HG03175 (cell line): ENCODE measurements around the gene BACH2.
"Not testable (repeated sequence)": the region's sequence is repeated elsewhere in the genome, so short reads cannot be mapped to it uniquely, and the experiment has no call there.

Source experiments
- ATAC-seq: cut with Tn5 transposase; IDR thresholded peaks from one replicate; pipeline ENCODE4 v1.9.1; 2021; ENCODE audit warnings: mild to moderate bottlenecking, moderate library complexity; ENCODE audit not compliant: unreplicated experiment

BACH2 gene

DNA sequence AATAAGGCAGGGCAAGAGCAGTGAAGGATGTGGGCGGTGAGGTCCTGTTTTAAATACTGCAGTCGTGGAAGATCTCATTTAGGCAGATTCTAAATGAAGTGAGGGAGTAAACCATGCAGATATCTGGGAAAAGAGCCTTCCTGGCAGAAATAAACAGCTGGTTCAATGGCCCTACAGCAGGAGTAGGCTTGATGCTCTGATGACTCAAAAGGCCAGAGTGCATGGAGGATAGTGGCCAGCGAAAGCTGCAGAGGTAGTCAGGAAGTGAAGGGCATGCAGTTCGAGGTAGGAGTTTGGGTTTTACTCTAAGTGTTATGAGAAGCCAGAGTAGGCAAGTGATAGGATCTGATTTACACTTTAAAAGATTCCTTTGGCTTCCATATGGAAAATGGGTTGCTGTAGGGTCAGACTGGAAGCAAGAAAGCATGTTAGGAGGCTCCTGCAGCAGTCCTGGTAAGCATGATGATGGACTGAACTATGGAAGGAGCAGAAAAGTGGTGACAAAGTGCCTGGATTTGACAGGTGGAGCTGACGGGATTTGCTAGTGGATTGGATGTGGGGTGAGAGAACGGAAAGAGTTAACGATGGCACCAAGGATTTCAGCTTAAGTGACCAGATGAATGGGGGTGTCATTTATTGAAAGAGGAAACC, 252.3 kb downstream of the BACH2 start:
- no peak for ATAC-seq

DNA sequence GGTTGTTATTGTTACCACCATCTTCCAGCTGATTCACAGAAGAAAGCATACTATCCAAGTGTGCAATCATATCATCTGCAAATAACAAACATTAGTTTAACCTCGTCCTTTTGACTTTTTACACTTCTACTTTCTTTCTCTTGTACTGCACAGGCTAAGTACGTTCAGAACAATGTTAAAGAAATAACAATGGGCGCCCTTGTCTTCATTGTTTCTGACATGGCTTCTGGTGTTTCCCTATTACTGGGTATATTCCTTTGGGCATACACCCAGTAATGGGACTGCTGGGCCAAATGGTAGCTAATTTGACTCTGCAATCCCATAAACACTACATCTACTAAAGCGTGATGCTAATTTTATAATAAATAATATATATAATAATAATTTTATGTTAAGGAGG, 255.7 kb downstream of the BACH2 start:
- no peak for ATAC-seq

DNA sequence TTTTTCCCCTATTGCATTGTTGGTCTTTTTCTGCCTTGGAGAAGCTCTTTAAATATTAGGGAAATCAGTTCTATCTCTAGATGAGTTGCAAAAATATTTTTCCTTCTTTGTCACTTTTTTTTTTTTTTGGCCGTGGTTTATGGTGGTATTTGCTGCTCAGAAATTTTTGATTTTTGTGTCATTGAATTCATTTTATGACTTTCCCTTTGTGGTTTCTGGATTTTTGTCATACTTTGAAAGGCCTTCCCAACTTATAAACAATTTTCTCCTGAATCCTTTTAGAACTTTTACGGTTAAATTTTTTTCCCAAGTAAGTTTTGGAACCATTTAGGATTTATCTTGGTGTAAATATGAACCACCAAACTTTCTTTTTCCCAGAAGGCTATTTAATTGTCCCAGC, 256.7 kb downstream of the BACH2 start:
- ATAC-seq, result no peak

DNA sequence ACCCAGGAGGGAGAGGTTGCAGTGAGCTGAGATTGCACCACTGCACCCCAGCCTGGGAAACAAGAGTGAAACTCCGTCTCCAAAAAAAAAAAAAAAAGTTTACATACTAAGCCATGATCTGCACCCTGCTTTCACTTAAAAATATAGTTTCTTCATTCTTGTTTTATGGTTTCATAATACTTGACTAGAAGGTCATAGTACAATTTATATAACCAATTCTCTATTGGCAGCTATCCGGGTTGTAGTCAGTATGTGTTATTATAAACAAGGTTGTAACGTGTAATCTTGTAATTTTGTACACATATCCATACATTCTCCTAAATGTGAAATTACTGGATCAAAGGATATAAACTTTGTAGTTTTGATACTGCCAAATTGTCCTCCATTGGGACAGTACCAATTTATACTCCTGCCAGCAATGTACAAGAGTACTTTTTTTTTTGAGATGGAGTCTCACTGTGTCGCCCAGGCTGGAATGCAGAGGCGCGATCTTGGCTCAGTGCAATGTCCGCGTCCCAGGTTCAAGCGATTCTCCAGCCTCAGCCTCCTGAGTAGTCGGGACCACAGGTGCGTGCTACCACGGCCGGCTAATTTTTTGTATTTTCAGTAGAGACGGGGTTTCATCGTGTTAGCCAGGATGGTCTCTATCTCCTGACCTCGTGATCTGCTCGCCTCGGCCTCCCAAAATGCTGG, 257.5 kb downstream of the BACH2 start:
- no peak for ATAC-seq

DNA sequence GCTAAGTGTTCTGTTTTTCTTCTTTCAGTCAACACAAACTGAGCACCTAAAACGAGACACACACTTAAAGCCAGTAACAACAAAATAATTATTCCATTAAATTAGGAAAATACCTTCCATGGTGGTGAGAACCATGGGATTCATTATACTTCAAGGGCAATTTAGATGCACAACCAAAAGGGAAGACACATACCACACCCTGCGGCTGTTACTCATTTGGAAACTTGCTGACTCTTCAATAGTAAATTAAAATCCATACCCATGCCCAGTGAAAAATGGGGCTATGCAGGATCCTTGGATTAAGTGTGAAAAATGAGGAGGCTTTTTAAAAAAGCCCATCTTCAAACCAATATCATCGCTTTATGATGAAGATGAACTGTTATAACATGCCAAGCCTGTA, 259.7 kb downstream of the BACH2 start:
- ATAC-seq, result no peak

DNA sequence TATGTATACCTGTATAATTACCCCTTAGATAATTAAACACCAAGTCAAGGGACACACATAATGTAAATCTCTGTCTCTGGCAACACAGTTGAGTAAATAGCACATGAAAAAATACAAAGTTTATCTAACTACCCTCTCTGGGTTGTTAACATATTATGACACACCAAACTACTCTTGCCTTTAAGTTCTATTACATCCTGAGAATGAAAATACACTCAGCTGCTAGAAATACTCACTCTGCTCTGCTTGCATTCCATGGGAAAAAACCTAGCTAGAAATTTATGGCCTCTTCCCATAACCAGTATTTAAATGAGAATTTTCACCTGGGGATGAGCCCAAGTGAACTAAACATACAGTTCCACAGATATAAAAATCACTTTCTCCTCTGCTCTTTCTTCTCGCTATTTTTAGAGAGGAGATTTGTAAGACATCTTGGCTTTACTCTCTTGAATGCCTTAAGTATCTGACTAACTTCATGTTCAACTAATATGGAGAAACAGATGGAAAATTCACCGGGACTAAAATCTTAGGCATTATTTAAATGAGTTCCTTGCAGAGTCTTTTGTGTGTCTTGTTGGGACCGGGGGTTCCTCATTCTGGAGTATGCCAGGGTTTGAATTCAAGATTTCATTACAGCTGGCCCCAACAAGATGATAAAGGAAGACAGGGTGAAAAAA, 261.5 kb downstream of the BACH2 start:
- no peak for ATAC-seq

DNA sequence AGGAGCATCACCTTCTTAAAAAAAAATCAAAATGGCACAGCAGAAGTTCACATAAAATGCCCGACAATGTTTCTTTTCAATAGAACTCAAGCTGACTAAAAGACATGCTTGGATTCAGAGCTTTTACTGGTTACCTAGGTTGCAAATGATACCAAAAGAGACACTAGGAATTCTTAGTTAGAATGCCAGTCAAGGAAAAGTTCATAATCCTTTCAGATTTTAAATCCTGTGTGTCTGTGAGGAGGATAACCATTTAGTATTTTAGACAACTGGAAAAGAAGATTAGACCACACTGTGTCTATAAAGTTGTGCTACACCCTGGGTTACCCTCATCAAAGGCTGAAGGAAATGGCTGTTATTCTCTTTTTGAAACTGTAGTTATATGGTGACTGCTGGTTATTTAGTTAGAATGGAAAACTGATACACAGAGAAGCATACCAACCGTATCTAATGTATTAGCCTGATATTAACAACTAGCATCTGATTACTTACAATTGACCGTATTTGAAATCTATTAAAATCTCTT, 262.8 kb downstream of the BACH2 start:
- no peak for ATAC-seq

DNA sequence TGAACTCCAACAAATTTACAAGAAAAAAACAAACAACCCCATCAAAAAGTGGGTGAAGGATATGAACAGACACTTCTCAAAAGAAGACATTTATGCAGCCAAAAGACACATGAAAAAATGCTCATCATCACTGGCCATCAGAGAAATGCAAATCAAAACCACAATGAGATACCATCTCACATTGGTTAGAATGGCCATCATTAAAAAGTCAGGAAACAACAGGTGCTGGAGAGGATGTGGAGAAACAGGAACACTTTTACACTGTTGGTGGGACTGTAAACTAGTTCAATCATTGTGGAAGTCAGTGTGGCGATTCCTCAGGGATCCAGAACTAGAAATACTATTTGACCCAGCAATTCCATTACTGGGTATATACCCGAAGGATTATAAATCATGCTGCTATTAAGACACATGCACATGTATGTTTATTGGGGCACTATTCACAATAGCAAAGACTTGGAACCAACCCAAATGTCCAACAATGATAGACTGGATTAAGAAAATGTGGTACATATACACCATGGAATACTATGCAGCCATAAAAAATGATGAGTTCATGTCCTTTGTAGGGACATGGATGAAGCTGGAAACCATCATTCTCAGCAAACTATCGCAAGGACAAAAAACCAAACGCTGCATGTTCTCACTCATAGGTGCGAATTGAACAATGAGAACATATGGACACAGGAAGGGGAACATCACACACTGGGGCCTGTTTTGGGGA, 264.0 kb downstream of the BACH2 start:
- ATAC-seq, result not testable (repeated sequence)

DNA sequence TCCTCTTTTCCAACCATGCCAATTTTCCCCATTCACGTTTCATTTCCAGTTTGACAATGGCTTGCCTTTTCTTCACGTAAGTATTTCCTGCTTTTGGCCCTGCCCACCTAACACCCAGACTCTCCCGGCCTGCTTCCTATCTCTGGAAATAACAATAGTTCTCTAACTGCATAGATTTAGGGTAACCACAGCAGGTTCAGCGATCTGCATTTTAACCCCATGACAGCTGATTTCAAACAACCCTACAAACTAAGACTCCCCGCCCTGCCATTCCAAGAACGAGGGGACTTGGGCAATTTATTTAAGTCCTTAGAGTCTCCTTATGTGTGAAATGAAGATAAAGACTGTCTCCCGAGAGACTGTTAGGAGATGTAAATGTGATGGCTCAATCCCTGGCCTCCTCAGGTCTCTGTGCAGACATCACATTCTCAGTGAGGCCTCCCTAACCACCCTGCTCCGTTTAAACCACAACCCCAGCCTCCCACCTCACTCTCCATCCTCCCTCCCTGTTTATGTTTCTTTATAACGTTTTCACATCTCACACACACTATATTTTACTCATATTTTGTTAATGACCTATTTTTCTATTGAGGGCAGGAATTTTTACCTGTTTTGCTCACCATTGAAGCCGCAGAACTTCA, 267.5 kb downstream of the BACH2 start:
- no peak for ATAC-seq

DNA sequence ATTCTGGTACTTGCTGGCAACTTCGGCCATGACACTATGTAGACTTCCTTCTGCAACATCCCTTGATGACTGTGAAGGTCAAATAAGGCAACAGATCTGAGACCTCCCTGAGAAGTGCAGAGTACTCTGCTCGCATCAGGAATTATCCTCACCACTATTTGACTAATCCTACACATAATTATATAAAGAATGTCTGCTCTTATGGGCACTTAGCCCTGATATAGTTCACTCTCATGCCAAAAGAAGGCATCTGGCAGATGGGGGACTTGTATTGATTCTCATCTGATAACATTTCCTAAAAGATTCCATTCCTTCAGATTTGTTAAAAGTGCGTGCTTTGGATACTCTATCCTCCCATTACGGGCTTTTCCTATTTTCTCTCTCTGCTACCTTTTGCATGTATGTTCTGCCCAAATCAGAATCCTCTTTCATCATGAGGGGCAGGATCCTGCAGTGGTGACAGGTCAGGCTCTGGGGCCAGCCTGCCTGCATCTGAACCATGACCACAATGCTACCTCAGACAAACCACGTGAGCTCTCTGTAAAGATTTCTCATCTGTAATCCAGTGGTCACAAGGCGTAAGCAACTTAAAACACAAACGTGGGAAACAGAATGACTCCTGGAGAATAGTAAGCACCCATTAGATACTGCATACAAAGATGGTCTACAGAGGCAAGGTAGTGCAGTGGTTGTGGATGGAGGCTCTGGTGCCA, 268.4 kb downstream of the BACH2 start:
- no peak for ATAC-seq

DNA sequence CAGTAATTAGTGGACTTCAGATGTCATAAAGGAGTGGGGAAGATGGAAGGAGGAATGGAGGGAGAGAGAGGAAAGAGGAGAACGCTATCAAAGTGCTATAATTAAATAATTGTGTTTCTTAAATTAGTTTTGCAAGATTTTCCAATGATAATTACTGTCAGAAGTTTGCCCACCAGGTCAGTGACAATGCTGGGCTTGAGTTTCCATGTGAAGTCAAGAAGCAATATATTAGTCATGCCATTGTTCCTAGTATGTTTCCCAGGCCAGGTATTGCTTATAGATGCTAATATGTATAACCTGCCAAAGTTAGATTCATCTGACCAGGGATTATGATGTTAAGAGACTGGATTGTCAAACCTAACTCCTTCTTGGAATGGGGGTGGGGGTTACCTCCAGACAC, 270.4 kb downstream of the BACH2 start:
- no peak for ATAC-seq

DNA sequence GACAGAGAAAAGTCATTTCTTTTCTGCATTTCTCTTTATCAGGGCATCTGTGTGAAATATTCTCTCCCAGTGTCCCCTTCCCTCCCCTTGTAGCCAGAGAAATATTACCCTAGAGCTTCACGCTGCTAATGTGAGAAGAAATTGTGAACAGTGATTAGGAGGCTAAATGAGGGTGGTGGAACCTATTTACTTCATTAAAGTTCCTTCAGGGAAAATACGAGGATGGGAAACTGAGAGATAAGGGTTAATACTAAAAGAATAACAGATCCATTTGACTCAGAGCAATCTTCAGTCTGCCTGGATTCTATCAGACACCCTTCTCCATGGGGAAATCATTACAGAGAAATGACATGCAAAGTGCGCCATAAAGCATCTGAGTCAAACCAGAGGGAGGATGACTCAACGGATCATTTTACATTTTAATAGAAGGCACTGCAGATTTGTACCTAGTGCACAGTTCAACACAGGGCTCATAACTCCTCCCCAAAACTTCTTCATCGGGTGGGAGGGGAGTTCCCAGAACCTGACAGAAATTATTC, 271.1 kb downstream of the BACH2 start:
- ATAC-seq, result no peak

DNA sequence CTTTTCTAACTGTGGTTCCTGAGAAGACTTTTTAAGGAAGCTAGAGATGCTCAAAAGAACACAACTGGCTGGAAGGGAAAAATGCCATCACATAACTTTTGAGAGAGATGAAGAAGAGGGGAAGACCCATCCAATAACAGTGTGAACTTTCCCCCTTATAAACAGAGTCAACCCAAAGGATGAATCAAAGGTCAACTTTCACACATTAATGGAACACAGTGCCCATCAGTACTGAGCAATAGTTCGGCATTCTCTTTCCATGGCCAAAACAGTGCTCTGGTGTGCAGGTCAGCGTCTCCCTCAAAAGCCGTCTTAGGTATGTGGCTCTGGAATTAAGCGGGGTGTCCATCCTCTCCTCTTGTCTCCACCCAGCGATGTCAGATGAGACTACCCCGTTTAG, 272.0 kb downstream of the BACH2 start:
- no peak for ATAC-seq

DNA sequence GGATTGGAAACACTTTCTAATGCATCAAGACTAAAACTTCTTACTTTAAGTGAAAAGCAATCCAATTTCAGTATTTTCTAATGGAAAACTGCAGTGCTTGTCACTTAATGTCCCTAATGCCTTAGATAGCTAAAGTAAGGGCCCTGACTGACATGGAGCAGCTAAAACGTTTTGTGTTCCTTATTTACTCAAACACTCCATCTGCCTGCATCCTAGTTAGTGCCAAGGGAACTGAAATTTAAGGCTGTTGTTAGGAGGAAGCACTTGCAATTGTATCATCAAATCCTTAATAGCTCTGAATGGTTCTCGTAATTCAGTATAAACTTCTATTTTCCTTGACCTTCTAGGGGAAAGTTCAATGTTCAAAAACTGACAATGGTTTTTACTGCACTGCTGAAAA, 274.9 kb downstream of the BACH2 start:
- ATAC-seq, result no peak

DNA sequence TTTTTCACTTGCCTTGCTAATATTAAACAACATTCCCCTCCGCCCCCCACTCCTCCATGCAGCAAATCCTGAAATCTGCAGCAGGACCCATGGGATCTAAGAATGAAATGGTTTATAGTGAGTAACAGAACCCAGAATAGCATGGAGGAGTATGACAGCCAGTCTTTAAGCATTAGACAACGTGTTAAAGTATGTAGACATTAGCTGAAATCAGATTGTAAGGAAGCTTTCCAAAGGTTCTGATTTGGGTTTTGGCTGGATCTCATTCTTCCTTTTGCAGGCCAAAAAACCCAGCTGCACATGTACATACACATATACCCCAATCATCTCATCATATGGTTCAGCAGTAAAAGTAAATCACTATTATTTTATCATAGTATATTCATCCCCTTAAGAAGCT, 275.9 kb downstream of the BACH2 start:
- ATAC-seq, result no peak

DNA sequence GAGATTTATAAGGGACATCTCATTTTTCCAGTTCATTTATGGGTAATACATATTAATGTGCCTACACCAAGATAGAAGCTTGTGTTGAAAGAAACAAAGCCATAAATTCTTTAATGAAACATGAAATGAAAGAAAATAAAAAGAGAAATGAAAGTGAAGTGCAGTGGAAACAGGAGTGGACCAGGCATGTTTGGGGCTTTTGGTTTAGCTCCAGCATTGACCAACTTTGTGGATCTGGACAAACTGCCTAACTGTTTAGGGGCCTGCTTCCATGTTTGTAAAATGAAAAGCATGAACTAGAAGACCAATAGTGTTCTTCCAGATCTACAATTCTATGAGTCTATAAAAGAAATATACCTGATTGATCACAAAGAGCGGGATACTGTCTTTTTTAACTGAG, 277.4 kb downstream of the BACH2 start:
- ATAC-seq, result no peak

DNA sequence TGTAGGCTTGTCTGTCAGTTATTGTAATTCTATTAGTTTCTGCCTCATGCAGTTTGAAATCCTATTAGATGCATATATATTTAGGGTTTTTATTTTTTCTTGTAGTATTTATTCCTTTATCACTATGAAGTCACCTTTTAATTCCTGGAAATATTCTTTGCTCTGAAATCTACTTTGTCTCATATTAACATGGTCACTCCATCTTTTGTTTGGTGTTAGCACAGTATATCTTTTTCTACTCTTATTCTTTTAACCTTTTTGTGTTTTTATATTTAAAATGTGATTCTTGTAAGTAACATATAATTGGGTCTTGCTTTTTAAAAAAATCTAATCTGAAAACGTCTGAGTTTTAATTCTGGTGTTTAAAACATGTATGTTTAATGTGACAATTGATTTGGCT, 280.8 kb downstream of the BACH2 start:
- ATAC-seq, result no peak

DNA sequence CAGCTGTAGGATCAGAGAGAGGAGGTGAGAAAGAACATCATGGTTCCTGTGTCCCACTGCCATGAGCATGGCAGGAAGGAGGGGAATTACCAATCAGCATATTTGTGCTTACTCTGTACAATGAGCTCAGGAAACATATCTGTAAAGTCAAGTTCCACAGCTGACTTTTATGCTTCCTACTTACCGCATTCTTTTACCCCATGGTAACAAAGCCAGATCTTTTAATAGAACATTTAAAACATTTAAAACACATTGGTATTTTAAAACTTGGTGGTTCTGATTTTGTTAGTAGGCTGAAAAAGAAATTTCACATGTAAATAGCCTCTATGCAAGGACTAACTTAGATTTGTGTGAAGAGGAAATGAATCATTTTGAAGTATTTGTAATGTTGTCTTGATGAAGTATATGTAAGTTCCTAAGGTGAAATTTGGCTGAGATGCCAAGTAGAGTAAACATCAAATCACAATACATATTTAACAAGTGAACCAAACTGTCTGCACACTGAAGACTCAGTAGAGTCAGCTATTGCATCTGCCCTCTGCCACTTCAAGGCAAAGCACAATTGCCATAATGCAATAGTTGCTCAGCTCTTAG, 287.6 kb downstream of the BACH2 start:
- ATAC-seq, result peak; percentile 20

DNA sequence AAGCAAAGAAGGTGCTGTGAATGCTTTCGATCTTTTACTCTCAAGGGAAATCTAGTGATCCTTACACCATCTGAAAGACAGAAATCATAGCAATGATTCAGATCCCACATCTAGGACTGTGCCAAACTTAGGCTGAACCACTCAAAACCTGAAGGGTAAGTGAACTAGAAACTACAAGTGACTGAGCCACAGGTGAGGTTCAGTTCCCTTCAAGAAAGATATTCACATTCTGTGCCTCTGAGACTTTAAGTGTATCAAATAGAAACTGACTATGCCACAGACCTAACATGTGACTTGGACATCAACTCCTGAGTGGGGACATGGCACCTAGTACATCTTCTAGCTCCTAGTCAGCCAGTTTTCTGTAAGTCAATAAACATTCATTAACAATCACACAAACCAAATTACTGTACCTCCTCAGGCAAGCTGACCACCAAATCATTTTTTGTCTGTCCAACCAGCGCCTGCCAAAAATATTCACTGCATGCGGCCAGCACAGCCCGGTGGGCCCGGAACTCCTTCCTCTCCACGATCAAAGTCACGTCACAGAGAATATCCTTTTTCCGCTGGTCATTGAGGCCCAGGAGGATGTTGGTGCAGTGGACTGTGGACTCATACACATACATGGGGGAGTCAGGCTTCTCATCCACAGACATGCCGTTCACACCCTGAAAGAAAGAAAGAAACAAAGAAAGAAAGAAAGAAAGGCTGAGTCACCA, 288.3 kb downstream of the BACH2 start:
- peak; percentile 59 for ATAC-seq
